ENCODE measurements around the gene CYBA. TPM values are rescaled to one million over a fixed set of nuclear protein-coding genes. Genes with fewer than 3 reads are reported as not detected.

CYBA gene
- total and polyA plus RNA-seq, 9 donors = 41.9 to 69.3 (median 50.4) TPM

DNA sequence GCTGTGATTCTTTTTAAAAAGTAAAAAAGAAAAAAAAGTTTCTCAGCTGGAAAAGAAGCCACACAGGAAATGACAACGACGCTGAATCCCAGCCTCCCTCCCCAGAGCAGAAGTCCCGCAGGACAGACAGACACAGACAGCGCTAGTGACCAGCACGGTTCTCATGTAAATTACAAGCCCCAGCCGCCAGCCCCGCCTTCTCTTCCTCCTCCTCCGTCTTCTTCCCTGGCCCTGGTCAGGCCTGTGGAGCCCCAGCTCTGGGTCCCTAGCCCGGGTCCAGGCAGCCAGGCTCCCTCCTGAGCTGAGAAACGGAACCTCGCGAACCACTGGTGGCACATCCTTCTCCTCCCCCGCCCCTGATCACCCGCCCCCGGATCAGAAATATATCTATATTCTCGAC is 19.5 kb downstream of the CYBA start:
- 56% methylated on average over 9 of the region's 16 CpGs for WGBS (ENCODE audit: insufficient coverage)
- Histone ChIP-seq H3K27ac (ENCODE audit: low read length) (no peak overlapping the region), H3K9me3 (replicated peaks; ENCODE audit: control insufficient read depth, low read depth, low read length) (no peaks in the 10 kb centered on the region)

DNA sequence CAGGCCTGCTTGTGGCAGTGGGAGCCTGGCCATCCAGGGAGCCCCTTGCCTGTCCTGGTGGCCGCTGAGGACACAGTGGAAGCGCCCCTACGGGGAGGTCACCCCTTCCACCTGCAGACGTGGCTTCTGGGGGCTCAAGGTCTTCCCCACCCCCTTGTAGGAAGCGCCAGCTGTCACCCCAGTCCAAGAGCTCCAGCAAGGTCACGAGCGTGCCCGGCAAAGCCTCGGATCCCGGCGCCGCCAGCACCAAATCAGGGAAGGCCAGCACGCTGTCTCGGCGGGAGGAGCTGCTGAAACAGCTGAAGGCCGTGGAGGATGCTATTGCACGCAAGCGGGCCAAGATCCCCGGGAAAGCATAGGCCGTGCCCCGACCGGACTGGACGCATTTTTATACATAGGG is 19.9 kb downstream of the CYBA start:
- 86% methylated on average over 17 of the region's 23 CpGs for WGBS (ENCODE audit: insufficient coverage)
- Histone ChIP-seq H3K36me3 (ENCODE audit: control insufficient read depth, insufficient read depth, low read length) (peaks cover 61% of the 10 kb centered on the region), H3K27ac (ENCODE audit: low read length) (no peak overlapping the region), H3K9me3 (replicated peaks; ENCODE audit: control insufficient read depth, low read depth, low read length) (no peaks in the 10 kb centered on the region), H3K4me1 (ENCODE audit: control insufficient read depth, insufficient read depth, low read length) (peaks cover 14% of the 10 kb centered on the region), H3K27me3 (ENCODE audit: control insufficient read depth, insufficient read depth, low read length) (peaks cover 21% of the 10 kb centered on the region), H3K4me3 (ENCODE audit: low read length) (no peak overlapping the region)
- no peak for DNase-seq

More for the DNA sequence above, 19.5 kb downstream of the CYBA start:
- Histone ChIP-seq H3K36me3 (ENCODE audit: control insufficient read depth, insufficient read depth, low read length) (peaks cover 58% of the 10 kb centered on the region), H3K4me3 (ENCODE audit: low read length) (no peak overlapping the region), H3K4me1 (ENCODE audit: control insufficient read depth, insufficient read depth, low read length) (peaks cover 14% of the 10 kb centered on the region), H3K27me3 (ENCODE audit: control insufficient read depth, insufficient read depth, low read length) (peaks cover 25% of the 10 kb centered on the region)
- DNase-seq = no peak

DNA sequence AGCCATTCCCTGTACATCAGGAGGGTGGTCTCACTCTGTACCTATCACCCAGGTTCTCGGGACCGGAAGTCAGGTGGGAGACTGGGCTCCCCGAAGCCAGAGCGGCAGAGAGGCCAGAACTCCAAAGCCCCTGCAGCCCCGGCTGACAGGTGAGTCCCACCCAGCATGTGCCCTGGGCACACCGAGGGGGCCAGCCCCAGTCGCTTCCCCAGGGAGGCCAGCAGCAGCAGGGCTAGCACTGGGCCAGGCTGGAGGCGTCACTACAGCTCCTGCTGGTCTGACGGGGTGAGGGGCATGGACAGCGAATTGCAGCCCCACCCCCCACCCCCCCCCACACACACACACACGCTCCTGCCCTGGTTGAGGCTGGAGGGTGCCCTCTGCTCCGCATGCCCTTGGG is 20.4 kb downstream of the CYBA start:
- no peak for DNase-seq
- WGBS (ENCODE audit: insufficient coverage) = 91% methylated on average over 5 of the region's 12 CpGs
- Histone ChIP-seq H3K36me3 (ENCODE audit: control insufficient read depth, insufficient read depth, low read length) (peaks cover 64% of the 10 kb centered on the region), H3K27me3 (ENCODE audit: control insufficient read depth, insufficient read depth, low read length) (peaks cover 16% of the 10 kb centered on the region), H3K27ac (ENCODE audit: low read length) (no peak overlapping the region), H3K9me3 (replicated peaks; ENCODE audit: control insufficient read depth, low read depth, low read length) (no peaks in the 10 kb centered on the region), H3K4me1 (ENCODE audit: control insufficient read depth, insufficient read depth, low read length) (peaks cover 14% of the 10 kb centered on the region), H3K4me3 (ENCODE audit: low read length) (no peak overlapping the region)

DNA sequence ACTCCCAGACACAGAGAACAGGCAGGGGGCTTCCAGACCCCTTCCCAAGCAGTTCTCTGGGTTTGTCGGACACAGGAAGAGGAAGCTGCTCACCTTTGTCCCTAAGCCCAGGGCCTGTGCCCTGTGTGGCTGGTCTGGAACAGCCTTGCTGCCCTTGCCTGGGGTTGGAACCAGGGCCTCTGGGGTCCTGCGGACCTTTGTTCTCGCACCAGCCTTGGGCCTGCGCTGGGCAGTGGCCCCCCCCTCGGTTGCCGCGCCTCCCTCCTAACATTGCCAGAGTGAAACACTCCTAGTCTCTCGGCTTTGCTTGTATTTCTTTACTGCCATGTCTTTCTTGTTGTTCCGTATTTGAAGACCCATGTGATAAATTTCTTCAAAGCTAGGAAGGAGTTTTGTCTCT is 21.0 kb downstream of the CYBA start:
- Histone ChIP-seq H3K4me1 (ENCODE audit: control insufficient read depth, insufficient read depth, low read length) (peaks cover 12% of the 10 kb centered on the region), H3K27me3 (ENCODE audit: control insufficient read depth, insufficient read depth, low read length) (peaks cover 10% of the 10 kb centered on the region), H3K4me3 (ENCODE audit: low read length) (no peak overlapping the region), H3K9me3 (replicated peaks; ENCODE audit: control insufficient read depth, low read depth, low read length) (no peaks in the 10 kb centered on the region), H3K27ac (ENCODE audit: low read length) (no peak overlapping the region), H3K36me3 (ENCODE audit: control insufficient read depth, insufficient read depth, low read length) (peaks cover 70% of the 10 kb centered on the region)
- no peak for DNase-seq
- WGBS (ENCODE audit: insufficient coverage) = 82% methylated on average over 7 of the region's 9 CpGs

DNA sequence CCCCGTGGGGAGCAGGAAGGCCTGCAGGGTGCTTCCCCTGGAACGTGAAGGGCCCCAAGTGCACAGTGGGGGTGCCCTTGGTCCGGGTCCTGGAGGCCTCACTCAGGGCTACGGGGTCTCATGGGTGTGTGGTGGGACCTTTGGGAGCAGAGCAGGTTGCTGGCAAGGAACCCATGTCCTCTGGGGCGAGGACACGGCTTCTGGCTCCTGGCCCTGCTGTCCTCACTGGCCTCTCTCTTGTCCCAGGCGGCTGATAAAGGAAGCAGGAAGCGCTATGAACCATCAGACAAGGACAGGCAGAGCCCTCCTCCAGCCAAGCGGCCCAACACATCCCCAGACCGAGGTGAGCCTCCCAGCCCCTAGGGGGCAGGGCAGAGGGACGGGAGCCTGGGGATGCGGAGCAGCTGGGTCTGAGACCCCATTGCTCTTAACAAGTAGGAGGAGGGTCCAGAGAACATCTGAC is 22.3 kb downstream of the CYBA start:
- Histone ChIP-seq H3K4me3 (ENCODE audit: low read length) (no peak overlapping the region), H3K9me3 (replicated peaks; ENCODE audit: control insufficient read depth, low read depth, low read length) (no peaks in the 10 kb centered on the region), H3K27me3 (ENCODE audit: control insufficient read depth, insufficient read depth, low read length) (no peaks in the 10 kb centered on the region), H3K27ac (ENCODE audit: low read length) (no peak overlapping the region), H3K36me3 (ENCODE audit: control insufficient read depth, insufficient read depth, low read length) (peaks cover 82% of the 10 kb centered on the region), H3K4me1 (ENCODE audit: control insufficient read depth, insufficient read depth, low read length) (no peaks in the 10 kb centered on the region)
- DNase-seq = no peak
- WGBS (ENCODE audit: insufficient coverage) = 61% methylated on average over 8 of the region's 12 CpGs

DNA sequence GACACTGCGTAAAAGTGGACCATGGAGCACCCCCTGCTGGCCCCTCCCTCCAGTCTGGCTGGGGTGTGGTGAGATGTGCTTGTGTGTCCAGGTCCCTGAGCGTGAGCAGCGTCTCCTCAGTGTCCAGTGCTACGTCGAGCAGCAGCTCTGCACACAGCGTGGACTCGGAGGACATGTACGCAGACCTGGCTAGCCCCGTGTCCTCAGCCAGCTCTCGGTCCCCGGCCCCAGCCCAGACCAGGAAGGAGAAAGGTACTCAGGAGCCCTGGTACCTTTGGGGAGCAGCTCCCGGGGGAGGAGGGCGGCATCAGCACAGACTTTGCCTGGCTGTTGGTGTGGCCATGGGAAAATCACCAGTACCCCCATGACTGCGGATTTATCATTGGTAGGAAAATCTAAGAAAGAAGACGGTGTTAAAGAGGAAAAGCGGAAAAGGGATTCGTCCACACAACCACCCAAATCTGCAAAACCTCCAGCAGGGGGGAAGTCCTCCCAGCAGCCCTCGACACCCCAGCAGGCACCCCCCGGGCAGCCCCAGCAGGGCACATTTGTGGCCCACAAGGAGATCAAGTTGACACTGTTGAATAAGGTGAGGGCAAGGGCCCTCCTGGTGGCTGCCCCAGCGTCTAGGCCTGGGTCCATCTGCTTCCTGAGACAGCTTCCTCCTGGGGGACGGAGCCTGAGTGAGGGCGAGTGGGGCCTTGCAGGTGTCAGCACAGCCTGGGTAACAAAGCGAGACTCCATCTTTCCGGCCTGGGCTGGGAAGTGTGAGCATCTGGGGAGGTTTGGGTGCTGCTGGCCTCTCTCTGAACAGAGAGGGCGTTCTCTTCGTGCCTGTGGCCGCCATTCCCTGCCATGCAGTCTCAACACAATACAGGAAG is 23.1 kb downstream of the CYBA start:
- no peak for DNase-seq
- Histone ChIP-seq H3K4me1 (ENCODE audit: control insufficient read depth, insufficient read depth, low read length) (no peaks in the 10 kb centered on the region), H3K36me3 (ENCODE audit: control insufficient read depth, insufficient read depth, low read length) (peaks cover 84% of the 10 kb centered on the region), H3K27ac (ENCODE audit: low read length) (no peak overlapping the region), H3K9me3 (replicated peaks; ENCODE audit: control insufficient read depth, low read depth, low read length) (no peaks in the 10 kb centered on the region), H3K27me3 (ENCODE audit: control insufficient read depth, insufficient read depth, low read length) (no peaks in the 10 kb centered on the region), H3K4me3 (ENCODE audit: low read length) (no peak overlapping the region)
- WGBS (ENCODE audit: insufficient coverage) = 82% methylated on average over 17 of the region's 27 CpGs

DNA sequence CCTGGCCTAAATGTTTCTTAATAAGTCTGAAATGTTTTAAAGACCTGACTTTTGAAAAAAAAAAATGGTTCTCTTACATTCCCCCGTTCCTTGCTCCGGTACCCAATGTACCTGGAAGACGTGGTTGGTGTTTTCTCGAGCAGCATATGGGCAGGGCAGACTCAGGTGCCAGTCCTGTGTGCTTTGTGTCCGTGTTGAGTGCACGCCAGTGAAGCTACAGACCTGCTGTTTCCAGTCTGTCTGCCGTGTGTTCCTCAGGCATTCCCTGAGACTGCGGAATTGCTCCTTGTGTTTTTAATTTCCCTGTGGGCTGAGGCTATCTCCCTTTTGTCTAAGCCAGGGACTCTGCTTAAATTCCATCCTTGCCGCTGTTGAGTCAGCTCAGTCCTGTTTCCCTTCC is 24.2 kb downstream of the CYBA start:
- no peaks in the 10 kb centered on the region for H3K9me3 ChIP-seq (replicated peaks; ENCODE audit: control insufficient read depth, low read depth, low read length)
- no peaks in the 10 kb centered on the region for H3K4me1 ChIP-seq (ENCODE audit: control insufficient read depth, insufficient read depth, low read length)
- 83% methylated on average over 9 of the region's 9 CpGs for WGBS (ENCODE audit: insufficient coverage)
- H3K4me3 ChIP-seq (ENCODE audit: low read length) = no peak overlapping the region
- peaks cover 86% of the 10 kb centered on the region for H3K36me3 ChIP-seq (ENCODE audit: control insufficient read depth, insufficient read depth, low read length)
- H3K27ac ChIP-seq (ENCODE audit: low read length) = no peak overlapping the region
- no peak for DNase-seq
- no peaks in the 10 kb centered on the region for H3K27me3 ChIP-seq (ENCODE audit: control insufficient read depth, insufficient read depth, low read length)

DNA sequence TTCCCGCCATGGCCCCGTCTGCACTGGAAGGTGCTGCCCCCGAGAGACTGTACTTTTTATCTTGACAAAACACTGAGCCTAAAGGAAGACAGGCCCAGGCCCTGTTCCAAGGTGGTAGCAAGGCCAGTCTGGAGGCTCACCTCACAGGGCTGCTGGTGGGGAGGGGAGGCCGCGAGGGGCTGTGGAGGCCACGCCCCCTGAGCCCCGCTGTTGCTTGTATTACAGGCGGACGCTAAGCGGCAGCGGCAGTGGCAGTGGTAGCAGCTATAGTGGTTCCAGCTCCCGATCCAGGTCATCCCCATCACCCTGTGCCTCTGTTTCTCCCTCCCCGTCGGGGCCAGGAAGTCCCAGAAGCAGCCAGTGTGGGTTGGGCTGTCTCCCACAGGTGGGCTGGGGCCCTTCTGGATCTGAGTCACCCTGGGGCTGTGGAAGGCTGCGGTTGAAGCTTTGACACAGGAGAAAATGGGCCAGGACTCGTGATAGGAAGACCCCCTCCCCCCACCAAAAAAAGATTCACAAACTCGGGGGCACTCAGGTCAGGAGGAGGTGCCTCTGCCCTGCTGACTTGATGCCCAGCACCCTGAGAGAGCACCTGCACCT is 25.8 kb downstream of the CYBA start:
- DNase-seq = no peak
- H3K27me3 ChIP-seq (ENCODE audit: control insufficient read depth, insufficient read depth, low read length) = no peaks in the 10 kb centered on the region
- H3K4me1 ChIP-seq (ENCODE audit: control insufficient read depth, insufficient read depth, low read length) = no peaks in the 10 kb centered on the region
- WGBS (ENCODE audit: insufficient coverage) = 80% methylated on average over 13 of the region's 17 CpGs
- H3K27ac ChIP-seq (ENCODE audit: low read length) = no peak overlapping the region
- H3K9me3 ChIP-seq (replicated peaks; ENCODE audit: control insufficient read depth, low read depth, low read length) = no peaks in the 10 kb centered on the region
- H3K4me3 ChIP-seq (ENCODE audit: low read length) = no peak overlapping the region
- peaks cover 74% of the 10 kb centered on the region for H3K36me3 ChIP-seq (ENCODE audit: control insufficient read depth, insufficient read depth, low read length)

DNA sequence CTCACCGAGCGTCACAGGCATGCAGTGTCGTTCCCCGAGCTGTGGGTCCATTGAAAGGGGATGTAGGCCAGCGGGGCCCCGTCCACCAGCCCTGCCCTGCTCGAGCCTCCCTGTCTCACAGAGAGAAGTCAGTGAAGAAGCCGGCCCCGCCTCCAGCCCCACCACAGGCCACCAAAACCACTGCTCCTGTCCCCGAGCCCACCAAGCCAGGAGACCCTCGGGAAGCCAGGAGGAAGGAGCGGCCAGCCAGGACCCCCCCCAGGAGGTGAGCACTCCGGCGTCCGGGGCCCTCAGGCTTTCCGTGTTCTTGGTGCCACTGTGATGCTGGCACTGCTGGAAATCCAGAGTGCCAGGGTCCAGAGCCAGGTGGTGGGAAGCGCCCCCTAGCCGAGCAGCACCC is 26.4 kb downstream of the CYBA start:
- Histone ChIP-seq H3K4me3 (ENCODE audit: low read length) (no peak overlapping the region), H3K36me3 (ENCODE audit: control insufficient read depth, insufficient read depth, low read length) (peaks cover 72% of the 10 kb centered on the region), H3K9me3 (replicated peaks; ENCODE audit: control insufficient read depth, low read depth, low read length) (no peaks in the 10 kb centered on the region), H3K27ac (ENCODE audit: low read length) (no peak overlapping the region), H3K4me1 (ENCODE audit: control insufficient read depth, insufficient read depth, low read length) (no peaks in the 10 kb centered on the region), H3K27me3 (ENCODE audit: control insufficient read depth, insufficient read depth, low read length) (no peaks in the 10 kb centered on the region)
- no peak for DNase-seq
- 89% methylated on average over 17 of the region's 18 CpGs for WGBS (ENCODE audit: insufficient coverage)

DNA sequence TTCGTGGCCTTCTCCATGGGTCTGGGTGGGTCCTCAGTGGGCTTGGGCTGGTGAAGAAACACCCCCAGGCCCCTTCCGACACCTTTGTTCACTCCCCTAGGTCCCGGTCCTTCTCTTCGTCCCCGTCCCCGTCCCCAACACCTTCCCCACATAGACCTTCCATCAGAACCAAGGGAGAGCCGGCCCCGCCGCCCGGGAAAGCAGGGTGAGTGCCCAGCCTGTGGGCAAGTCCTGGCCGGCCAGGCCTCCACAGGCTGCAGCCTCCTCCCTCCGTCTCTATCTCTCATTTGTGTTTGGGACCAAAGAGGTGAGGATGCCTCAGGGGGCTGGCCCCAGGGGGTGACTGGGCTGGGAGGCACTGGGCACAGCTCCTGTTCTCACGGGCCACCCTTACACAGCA is 27.0 kb downstream of the CYBA start:
- 95% methylated on average over 8 of the region's 13 CpGs for WGBS (ENCODE audit: insufficient coverage)
- H3K27ac ChIP-seq (ENCODE audit: low read length) = no peak overlapping the region
- peaks cover 78% of the 10 kb centered on the region for H3K36me3 ChIP-seq (ENCODE audit: control insufficient read depth, insufficient read depth, low read length)
- H3K4me3 ChIP-seq (ENCODE audit: low read length) = no peak overlapping the region
- H3K9me3 ChIP-seq (replicated peaks; ENCODE audit: control insufficient read depth, low read depth, low read length) = no peaks in the 10 kb centered on the region
- H3K27me3 ChIP-seq (ENCODE audit: control insufficient read depth, insufficient read depth, low read length) = no peaks in the 10 kb centered on the region
- no peaks in the 10 kb centered on the region for H3K4me1 ChIP-seq (ENCODE audit: control insufficient read depth, insufficient read depth, low read length)
- no peak for DNase-seq
